Adrenal gland (tissue), 12 donors: ENCODE measurements around the gene LRRC66. TPM values are rescaled to one million over a fixed set of nuclear protein-coding genes. Genes with fewer than 3 reads are reported as not detected.

Source experiments
- DNase-seq, 7 donors: peaks; one replicate each; pipeline ENCODE4 v3.0.0-alpha.2; 2019 to 2020
- H3K27ac ChIP-seq, 5 donors: fragments of 200-600 bp; sonication (generic) in 4 of 5; 1 replicate in 3 of 5; 2 replicates in 2 of 5; pipeline versions ENCODE4 v1.5.1 to v1.8.0; 2016 to 2020; ENCODE audit warnings: mild to moderate bottlenecking in 1 of 5
- H3K27me3 ChIP-seq: fragments of 200-600 bp; 2 replicates; pipeline ENCODE4 v1.8.0; 2021
- H3K36me3 ChIP-seq, 2 donors: fragments of 200-600 bp; replicated peaks in 1 of 2; 1 replicate in 1 of 2; 2 replicates in 1 of 2; pipeline versions ENCODE4 v1.5.1 to v1.8.0; 2018 to 2022
- H3K4me1 ChIP-seq, 2 donors: fragments of 200-600 bp; replicated peaks in 1 of 2; 1 replicate in 1 of 2; 2 replicates in 1 of 2; pipeline versions ENCODE4 v1.5.1 to v1.8.0; 2018 to 2021
- H3K4me3 ChIP-seq, 4 donors: fragments of 200-600 bp; sonication (generic) in 3 of 4; one replicate each; pipeline ENCODE4 v1.5.1; 2016 to 2018
- H3K9me3 ChIP-seq, 3 donors: fragments of 200-600 bp; sonication (generic) in 1 of 3; replicated peaks in 1 of 3; 1 replicate in 2 of 3; 2 replicates in 1 of 3; pipeline versions ENCODE4 v1.5.1 to v1.8.0; 2016 to 2021
- CTCF ChIP-seq, 6 experiments: fragments of 450-650 bp in 4 of 6; fragments of 200-600 bp in 2 of 6; sonication (generic) in 1 of 6; IDR thresholded peaks; 1 replicate in 5 of 6; 2 replicates in 1 of 6; pipeline versions ENCODE4 v1.5.1 to v1.8.0; 2016 to 2021; ENCODE audit warnings: antibody characterized with exemption in 6 of 6, mild to moderate bottlenecking in 2 of 6, moderate library complexity in 1 of 6
- POLR2A ChIP-seq, 2 donors: fragments of 450-650 bp; IDR thresholded peaks; one replicate each; pipeline ENCODE4 v1.6.1; 2017; ENCODE audit warnings: antibody characterized with exemption in 2 of 2, mild to moderate bottlenecking in 2 of 2, moderate library complexity in 1 of 2
- WGBS, 4 donors: extraction: QIAGEN DNeasy Blood & Tissue Kit in 2 of 4; methylation state at CpG; one replicate each; pipeline versions ENCODE4 v1.1.5 to v1.1.7; 2013 to 2017; 5-methylcytosine and 5-hydroxymethylcytosine counted together
- intact Hi-C, 2 donors: fragments of 100-400 bp; cut with DNase I; formaldehyde crosslinking; loops; one replicate each; pipeline versions ENCODE4 v1.14.1 to v1.15.0; 2022 to 2023
- polyA plus RNA-seq, 3 donors: library from polyadenylated mRNA; stranded (reverse); fragments of 200-250 nt in 2 of 3; fragments of 350-450 nt in 1 of 3; fragmentation: Illumina TruSeq in 1 of 3; extraction: RNeasy Lipid Tissue Mini Kit (QIAGEN cat#74804) in 1 of 3; gene quantifications; one replicate each; pipeline ENCODE4 v1.2.3, GENCODE V29; 2013 to 2014
- total RNA-seq, 9 donors: library from RNA; depleted of rRNA in 4 of 9; stranded (reverse); fragments of >200 nt in 4 of 9; fragments of 120-200 nt in 1 of 9; fragmentation: NEBNext Ultra II Directional in 1 of 9; extraction: Animal tissue kit (Norgen Biotek cat#: 25700) in 1 of 9; gene quantifications; one replicate each; pipeline versions ENCODE4 v1.1.0 to v1.2.4, GENCODE V29; 2013 to 2023
- donor health status: healthy with polysubstance abuse.
- donor health status: Bipolar disorder and iron deficiency.
- donor health status: DM: yes; HTN: yes; CAD: no.
- donor health status: DM: no; HTN: no; CAD: no.
- donor health status: DM: no; HTN: no; CAD: no.
- donor health status: DM: yes; HTN: yes; CAD: no.

The LRRC66 gene
- total and polyA plus RNA-seq, 12 donors = 0.14 to 1.0 (median 0.31) TPM; not detected in 2

GRCh38 chr4:52005604-52006273, 14.4 kb downstream of the LRRC66 start:
- H3K4me3 ChIP-seq = no peak overlapping the region
- no peaks in the 10 kb centered on the region for H3K36me3 ChIP-seq
- intact Hi-C loops = no loop called here
- no peaks in the 10 kb centered on the region for H3K27me3 ChIP-seq
- no peaks in the 10 kb centered on the region for H3K4me1 ChIP-seq
- H3K9me3 ChIP-seq = no peaks in the 10 kb centered on the region
- H3K27ac ChIP-seq = no peak overlapping the region
- TF ChIP-seq CTCF (IDR thresholded peaks at IDR 0.05) (no peak), POLR2A (IDR thresholded peaks at IDR 0.05) (no peak)
- no peak for DNase-seq
- WGBS, 4 donors = 84 to 100% (median 92%) methylated on average over 1 to 2 of the region's 2 CpGs

GRCh38 chr4:52004414-52004813, 15.7 kb downstream of the LRRC66 start:
- intact Hi-C loops = no loop called here
- Histone ChIP-seq H3K4me3 (no peak overlapping the region), H3K36me3 (no peaks in the 10 kb centered on the region), H3K9me3 (no peaks in the 10 kb centered on the region), H3K27ac (no peak overlapping the region), H3K4me1 (no peaks in the 10 kb centered on the region), H3K27me3 (no peaks in the 10 kb centered on the region)
- no peak for DNase-seq
- no peak for TF ChIP-seq POLR2A (IDR thresholded peaks at IDR 0.05)
- no peak for TF ChIP-seq CTCF (IDR thresholded peaks at IDR 0.05)

- no peak overlapping the region for H3K27ac ChIP-seq
- no peaks in the 10 kb centered on the region for H3K4me1 ChIP-seq
- no peaks in the 10 kb centered on the region for H3K9me3 ChIP-seq
- no peaks in the 10 kb centered on the region for H3K36me3 ChIP-seq
- H3K4me3 ChIP-seq = no peak overlapping the region
- intact Hi-C loops = no loop called here
- no peaks in the 10 kb centered on the region for H3K27me3 ChIP-seq
- 71 to 82% (median 79%) methylated on average over 2 of the region's 2 CpGs for WGBS, 4 donors
- TF ChIP-seq CTCF (IDR thresholded peaks at IDR 0.05) = no peak
- no peak for TF ChIP-seq POLR2A (IDR thresholded peaks at IDR 0.05)
- DNase-seq = no peak
Measured at GRCh38 chr4:52001616-52002015, 18.5 kb downstream of the LRRC66 start.

- Histone ChIP-seq H3K36me3 (no peaks in the 10 kb centered on the region), H3K4me3 (no peak overlapping the region), H3K27ac (no peak overlapping the region), H3K27me3 (no peaks in the 10 kb centered on the region), H3K4me1 (no peaks in the 10 kb centered on the region), H3K9me3 (no peaks in the 10 kb centered on the region)
- TF ChIP-seq CTCF (IDR thresholded peaks at IDR 0.05) (no peak), POLR2A (IDR thresholded peaks at IDR 0.05) (no peak)
- DNase-seq = no peak
- WGBS, 4 donors = 85 to 93% (median 91%) methylated on average over 5 of the region's 5 CpGs
- intact Hi-C loops = no loop called here
Measured at GRCh38 chr4:51999250-51999649, 20.9 kb downstream of the LRRC66 start.
